Activated CD8-positive, alpha-beta T cell treated with anti-CD3 and anti-CD28 coated beads for 36 hours (primary cell): ENCODE results near the gene LARGE1. TPM values are rescaled to one million over a fixed set of nuclear protein-coding genes. Genes with fewer than 3 reads are reported as not detected.

ENCODE experiments used
- ATAC-seq: fragments of 200-7000 bp; cut with Tn5 transposase; one replicate; pipeline ENCODE4 v1.10.0; 2021; ENCODE audit warnings: mild to moderate bottlenecking, moderate library complexity
- CTCF ChIA-PET: fragments of 350-600 bp; sonication (Branson Sonifier 250); formaldehyde crosslinking; loops from one replicate; lab custom pipeline; 2021; ENCODE audit warnings: antibody characterized with exemption; lab: Charles Lee
- POLR2A ChIA-PET: fragments of 350-600 bp; sonication (Branson Sonifier 250); formaldehyde crosslinking; loops from one replicate; lab custom pipeline; 2021; ENCODE audit warnings: antibody characterized with exemption; lab: Charles Lee
- DNase-seq: peaks from one replicate; pipeline ENCODE4 v3.0.0-alpha.2; 2020
- H3K27ac Mint-ChIP-seq: one replicate; pipeline ENCODE4 v1.8.0; 2021; ENCODE audit warnings: mild to moderate bottlenecking, mixed read lengths
- H3K27me3 Mint-ChIP-seq: one replicate; pipeline ENCODE4 v1.8.0; 2021; ENCODE audit warnings: mixed read lengths
- H3K36me3 Mint-ChIP-seq: one replicate; pipeline ENCODE4 v1.8.0; 2021; ENCODE audit warnings: low read depth, mixed read lengths
- H3K4me1 Mint-ChIP-seq: one replicate; pipeline ENCODE4 v1.8.0; 2021; ENCODE audit warnings: low read depth, mixed read lengths
- H3K4me3 Mint-ChIP-seq: one replicate; pipeline ENCODE4 v1.8.0; 2021; ENCODE audit warnings: mild to moderate bottlenecking, moderate library complexity, mixed read lengths
- H3K9me3 Mint-ChIP-seq: one replicate; pipeline ENCODE4 v1.8.0; 2021; ENCODE audit warnings: mixed read lengths
- intact Hi-C: fragments of 100-400 bp; cut with micrococcal nuclease; formaldehyde crosslinking; loops from one replicate; pipeline ENCODE4 v1.10.0; 2022
- total RNA-seq, 2 experiments: library from RNA; stranded (reverse); gene quantifications; one replicate each; pipeline ENCODE4 v1.2.3, GENCODE V29; 2021
- TF ChIP-seq, protein P1 (sequence below): fragments of 200-600 bp; IDR thresholded peaks from one replicate; pipeline ENCODE4 v1.8.0; 2022; ENCODE audit warnings: antibody characterized with exemption, mild to moderate bottlenecking

The LARGE1 gene
- total RNA-seq, 2 experiments from 2014 or later: 0.31 to 0.32 TPM

GRCh38 chr22:33315117-33315516, 605.2 kb downstream of the LARGE1 start:
- Mint-ChIP-seq H3K27me3 (peaks cover 1% of the 10 kb centered on the region), H3K36me3 (no peaks in the 10 kb centered on the region), H3K4me1 (no peaks in the 10 kb centered on the region), H3K27ac (no peak overlapping the region), H3K4me3 (no peak overlapping the region), H3K9me3 (peaks cover 2% of the 10 kb centered on the region)
- ATAC-seq (no peak), DNase-seq (no peak)
- POLR2A ChIA-PET: interaction anchor here (0.7 kb wide), 1 partner anchor 345 kb away, joined by 3 read pairs; no protein-coding TSS in a partner anchor
- intact Hi-C loops: no loop called here
- TF ChIP-seq, protein P1, sequence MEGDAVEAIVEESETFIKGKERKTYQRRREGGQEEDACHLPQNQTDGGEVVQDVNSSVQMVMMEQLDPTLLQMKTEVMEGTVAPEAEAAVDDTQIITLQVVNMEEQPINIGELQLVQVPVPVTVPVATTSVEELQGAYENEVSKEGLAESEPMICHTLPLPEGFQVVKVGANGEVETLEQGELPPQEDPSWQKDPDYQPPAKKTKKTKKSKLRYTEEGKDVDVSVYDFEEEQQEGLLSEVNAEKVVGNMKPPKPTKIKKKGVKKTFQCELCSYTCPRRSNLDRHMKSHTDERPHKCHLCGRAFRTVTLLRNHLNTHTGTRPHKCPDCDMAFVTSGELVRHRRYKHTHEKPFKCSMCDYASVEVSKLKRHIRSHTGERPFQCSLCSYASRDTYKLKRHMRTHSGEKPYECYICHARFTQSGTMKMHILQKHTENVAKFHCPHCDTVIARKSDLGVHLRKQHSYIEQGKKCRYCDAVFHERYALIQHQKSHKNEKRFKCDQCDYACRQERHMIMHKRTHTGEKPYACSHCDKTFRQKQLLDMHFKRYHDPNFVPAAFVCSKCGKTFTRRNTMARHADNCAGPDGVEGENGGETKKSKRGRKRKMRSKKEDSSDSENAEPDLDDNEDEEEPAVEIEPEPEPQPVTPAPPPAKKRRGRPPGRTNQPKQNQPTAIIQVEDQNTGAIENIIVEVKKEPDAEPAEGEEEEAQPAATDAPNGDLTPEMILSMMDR: no peak
- CTCF ChIA-PET: interaction anchor here (0.7 kb wide), 1 partner anchor 266 kb away, joined by 3 read pairs; no protein-coding TSS in a partner anchor

- Mint-ChIP-seq H3K4me1 (no peaks in the 10 kb centered on the region), H3K27ac (no peak overlapping the region), H3K9me3 (peaks cover 2% of the 10 kb centered on the region), H3K36me3 (no peaks in the 10 kb centered on the region), H3K4me3 (no peak overlapping the region), H3K27me3 (no peaks in the 10 kb centered on the region)
- ATAC-seq (no peak), DNase-seq (no peak)
- intact Hi-C loops: no loop called here
- ChIA-PET CTCF (no interaction called here), POLR2A (no interaction called here)
- TF ChIP-seq, protein P1: no peak
These were observed 606.0 kb downstream of the LARGE1 start for GRCh38 chr22:33314316-33314715.

DNA sequence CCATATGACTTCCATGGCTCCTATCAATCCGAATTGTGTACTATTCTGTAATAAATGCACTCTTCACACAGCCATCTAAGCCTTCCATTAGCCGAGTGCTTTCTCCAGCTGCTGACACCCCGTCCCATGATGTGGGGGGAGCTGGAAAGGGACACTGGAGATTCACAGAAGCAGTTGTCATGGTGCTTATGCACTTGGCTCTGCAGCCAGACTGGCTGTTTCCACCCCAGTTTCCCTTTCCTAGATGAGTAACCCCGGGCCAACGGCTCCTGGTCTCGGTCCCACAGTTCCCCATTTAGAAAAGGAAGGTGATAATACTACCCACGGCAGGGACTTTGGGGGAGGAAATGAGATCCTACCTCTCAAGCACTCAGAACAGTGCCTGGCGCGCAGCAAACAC, 617.2 kb downstream of the LARGE1 start:
- Mint-ChIP-seq H3K27me3 (no peaks in the 10 kb centered on the region), H3K36me3 (no peaks in the 10 kb centered on the region), H3K27ac (no peak overlapping the region), H3K4me3 (no peak overlapping the region), H3K4me1 (no peaks in the 10 kb centered on the region), H3K9me3 (no peaks in the 10 kb centered on the region)
- no peak for DNase-seq
- no peak for ATAC-seq
- intact Hi-C loops: loop anchor here (5.0 kb wide), 1 partner anchor 274 kb away; no protein-coding TSS in a partner anchor
- TF ChIP-seq, protein P1: no peak
- ChIA-PET POLR2A (no interaction called here), CTCF (interaction anchor here (0.6 to 0.9 kb wide), 3 partner anchors 40 to 277 kb away, joined by 3 read pairs; no protein-coding TSS in a partner anchor)

GRCh38 chr22:33302549-33302948, 617.7 kb downstream of the LARGE1 start:
- no peaks in the 10 kb centered on the region for H3K9me3 Mint-ChIP-seq
- intact Hi-C loops: loop anchor here (5.0 kb wide), 1 partner anchor 275 kb away; no protein-coding TSS in a partner anchor
- ChIA-PET POLR2A (no interaction called here), CTCF (interaction anchor here (0.6 to 0.9 kb wide), 3 partner anchors 41 to 278 kb away, joined by 3 read pairs; no protein-coding TSS in a partner anchor)
- no peaks in the 10 kb centered on the region for H3K27me3 Mint-ChIP-seq
- H3K4me3 Mint-ChIP-seq: no peak overlapping the region
- H3K4me1 Mint-ChIP-seq: no peaks in the 10 kb centered on the region
- no peaks in the 10 kb centered on the region for H3K36me3 Mint-ChIP-seq
- ATAC-seq: no peak
- TF ChIP-seq, protein P1: no peak
- no peak for DNase-seq
- H3K27ac Mint-ChIP-seq: no peak overlapping the region

DNA sequence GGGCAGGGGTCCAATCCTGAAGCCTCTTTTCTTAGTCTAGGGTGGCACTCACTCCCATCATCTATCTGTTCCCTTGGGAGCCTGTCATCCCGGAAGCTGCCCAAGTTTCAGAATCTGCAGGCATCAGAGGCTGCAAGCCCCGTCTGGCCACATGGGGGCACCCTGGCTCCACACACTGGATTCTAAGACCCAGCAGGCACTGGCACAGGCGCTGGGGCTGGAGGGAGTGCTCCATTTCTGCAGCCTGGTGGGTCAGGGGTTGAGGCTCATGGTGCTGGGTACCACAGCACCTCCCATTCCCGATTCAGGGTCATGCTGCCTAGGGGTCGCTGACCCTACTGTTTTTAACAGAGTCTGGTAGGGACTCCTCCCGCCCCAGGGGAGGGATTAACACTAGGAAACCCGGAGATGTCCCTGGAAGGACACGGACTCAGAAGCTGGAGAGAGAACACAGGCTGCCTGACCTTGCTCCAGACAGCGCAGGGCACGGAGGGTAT, 618.2 kb downstream of the LARGE1 start:
- Mint-ChIP-seq H3K4me3 (no peak overlapping the region), H3K36me3 (no peaks in the 10 kb centered on the region), H3K9me3 (no peaks in the 10 kb centered on the region), H3K4me1 (no peaks in the 10 kb centered on the region), H3K27me3 (no peaks in the 10 kb centered on the region), H3K27ac (no peak overlapping the region)
- CTCF ChIA-PET: interaction anchor here (0.6 to 1.0 kb wide), 8 partner anchors 27 to 376 kb away, joined by 3 read pairs; no protein-coding TSS in a partner anchor
- TF ChIP-seq, protein P1: peak; percentile 86
- DNase-seq (peak; percentile 75), ATAC-seq (no peak)
- POLR2A ChIA-PET: interaction anchor here (0.6 kb wide), 1 partner anchor 85 kb away, joined by 3 read pairs; no protein-coding TSS in a partner anchor
- intact Hi-C loops: loop anchor here (5.0 kb wide), 1 partner anchor 275 kb away; no protein-coding TSS in a partner anchor
